GM10248 (cell line): ENCODE data around the gene CIDEB.

Experiments used
- CTCF ChIA-PET: fragments of 300-600 bp; sonication (Branson Sonifier 250); formaldehyde crosslinking; extraction: SDS; loops from one replicate; lab custom pipeline; 2021; ENCODE audit warnings: antibody characterized with exemption; lab: Yijun Ruan, JAX
- POLR2A ChIA-PET: fragments of 350-650 bp; sonication (Branson Sonifier 250); formaldehyde crosslinking; extraction: SDS; loops from one replicate; lab custom pipeline; 2020; ENCODE audit warnings: antibody characterized with exemption; lab: Yijun Ruan, JAX
- DNase-seq: peaks from one replicate; pipeline ENCODE4 v3.0.0; 2012; ENCODE audit errors: extremely low spot score
- TF ChIP-seq, protein P1 (sequence below): IDR thresholded peaks from 2 replicates; pipeline ENCODE4 v1.5.1; 2012; ENCODE audit warnings: mild to moderate bottlenecking, low read depth; ENCODE audit errors: extremely low read depth, missing control alignments, control extremely low read depth

CIDEB gene

DNA sequence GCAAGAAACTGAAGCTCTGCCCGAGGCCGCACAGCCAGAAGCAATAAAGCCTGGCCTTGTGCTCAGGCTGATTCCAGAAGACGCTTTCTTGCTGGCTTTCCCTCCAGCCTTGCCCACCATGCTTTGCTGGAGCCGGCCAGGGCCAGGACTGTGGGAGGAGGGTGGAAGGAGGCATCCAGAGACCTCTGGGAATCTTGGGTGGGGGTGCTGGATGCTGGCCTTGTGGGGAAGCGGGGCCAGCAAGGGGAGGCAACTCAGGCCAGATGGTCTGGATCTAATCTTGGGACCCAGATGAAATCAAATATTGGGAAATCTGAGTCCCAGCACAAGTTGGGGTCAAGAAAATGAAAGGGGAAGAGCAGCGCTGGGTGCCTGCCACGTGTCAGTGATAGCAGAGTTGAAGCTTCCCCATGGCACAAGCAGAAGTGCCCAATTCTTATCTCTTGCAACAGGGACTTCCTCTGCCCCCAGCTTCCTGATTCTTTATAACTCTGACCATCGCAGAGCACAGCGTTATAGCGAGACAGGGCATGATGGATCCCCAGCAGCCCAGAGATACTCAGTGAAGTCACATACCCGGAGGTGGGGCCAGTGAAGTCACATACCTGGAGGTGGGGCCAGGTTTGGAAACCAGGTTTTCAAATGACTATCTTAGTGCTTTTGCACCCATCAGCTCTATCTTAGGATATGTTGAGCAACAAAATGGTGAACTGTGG is 30.0 kb downstream of the CIDEB start:
- TF ChIP-seq, protein P1, sequence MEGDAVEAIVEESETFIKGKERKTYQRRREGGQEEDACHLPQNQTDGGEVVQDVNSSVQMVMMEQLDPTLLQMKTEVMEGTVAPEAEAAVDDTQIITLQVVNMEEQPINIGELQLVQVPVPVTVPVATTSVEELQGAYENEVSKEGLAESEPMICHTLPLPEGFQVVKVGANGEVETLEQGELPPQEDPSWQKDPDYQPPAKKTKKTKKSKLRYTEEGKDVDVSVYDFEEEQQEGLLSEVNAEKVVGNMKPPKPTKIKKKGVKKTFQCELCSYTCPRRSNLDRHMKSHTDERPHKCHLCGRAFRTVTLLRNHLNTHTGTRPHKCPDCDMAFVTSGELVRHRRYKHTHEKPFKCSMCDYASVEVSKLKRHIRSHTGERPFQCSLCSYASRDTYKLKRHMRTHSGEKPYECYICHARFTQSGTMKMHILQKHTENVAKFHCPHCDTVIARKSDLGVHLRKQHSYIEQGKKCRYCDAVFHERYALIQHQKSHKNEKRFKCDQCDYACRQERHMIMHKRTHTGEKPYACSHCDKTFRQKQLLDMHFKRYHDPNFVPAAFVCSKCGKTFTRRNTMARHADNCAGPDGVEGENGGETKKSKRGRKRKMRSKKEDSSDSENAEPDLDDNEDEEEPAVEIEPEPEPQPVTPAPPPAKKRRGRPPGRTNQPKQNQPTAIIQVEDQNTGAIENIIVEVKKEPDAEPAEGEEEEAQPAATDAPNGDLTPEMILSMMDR, result no peak
- POLR2A ChIA-PET, result interaction anchor here (0.8 kb wide), 1 partner anchor 17 kb away, joined by 3 read pairs; no protein-coding TSS in a partner anchor
- CTCF ChIA-PET, result interaction anchor here (1.2 to 6.1 kb wide), 5 partner anchors 13 to 154 kb away, joined by 3 to 42 read pairs (median 15); partner anchors contain the start of genes CIDEB and TINF2
- no peak for DNase-seq

DNA sequence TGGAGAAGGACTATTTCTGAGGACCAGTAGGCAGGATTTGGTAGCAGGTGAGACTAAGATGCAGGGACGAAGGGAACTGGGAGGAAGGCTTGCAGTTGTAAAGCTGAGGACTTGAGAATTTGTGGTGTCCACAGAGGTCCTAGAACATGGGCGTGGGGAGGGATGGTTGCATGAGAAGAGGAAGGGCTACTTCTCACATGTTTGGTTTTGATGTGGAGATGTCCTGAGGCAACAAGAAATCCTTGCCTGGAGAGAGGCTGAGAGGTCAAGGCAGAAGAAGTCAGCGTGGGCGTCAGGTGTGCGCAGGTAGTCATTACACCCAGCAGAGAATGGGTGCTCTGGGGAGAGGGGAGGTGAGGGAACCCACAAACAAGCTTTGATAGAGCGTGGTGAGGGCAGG is 30.7 kb downstream of the CIDEB start:
- ChIA-PET CTCF (interaction anchor here (1.4 to 5.7 kb wide), 4 partner anchors 20 to 61 kb away, joined by 3 to 26 read pairs (median 10); partner anchors contain the start of genes CIDEB, MDP1 and TINF2), POLR2A (interaction anchor here (0.6 to 0.8 kb wide), 2 partner anchors 17 to 25 kb away, joined by 3 read pairs; no protein-coding TSS in a partner anchor)
- TF ChIP-seq, protein P1, result no peak
- no peak for DNase-seq

DNA sequence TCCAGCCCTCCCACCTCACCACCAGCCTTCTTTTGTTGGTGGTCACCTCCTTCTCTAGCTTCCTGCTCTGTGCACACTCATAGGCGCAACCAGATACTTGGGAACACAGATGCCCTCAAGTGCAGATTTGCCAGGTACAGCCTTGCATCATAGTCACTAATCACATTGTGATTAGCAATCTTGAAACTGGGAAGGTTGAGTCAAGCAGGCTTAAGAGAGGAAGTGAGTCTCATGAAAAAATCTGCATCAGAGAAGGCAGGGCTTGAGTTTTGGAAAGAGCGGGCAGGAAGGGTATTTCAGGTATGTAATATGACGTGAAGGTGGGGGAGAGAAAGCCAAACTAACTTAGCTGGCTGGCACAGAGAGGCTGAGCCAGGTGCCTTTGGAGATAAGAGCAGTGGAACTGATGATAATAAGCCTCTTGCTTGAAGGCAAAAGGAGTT is 33.7 kb downstream of the CIDEB start:
- DNase-seq, result peak; percentile 73
- POLR2A ChIA-PET, result interaction anchor here (0.7 to 1.5 kb wide), 2 partner anchors 23 to 32 kb away, joined by 9 to 12 read pairs; partner anchors contain the start of gene TINF2
- CTCF ChIA-PET, result interaction anchor here (0.7 to 8.0 kb wide), 12 partner anchors 16 to 113 kb away, joined by 3 to 68 read pairs (median 5); partner anchors contain the start of genes CIDEB, IRF9, LTB4R and LTB4R2
- TF ChIP-seq, protein P1, result no peak

DNA sequence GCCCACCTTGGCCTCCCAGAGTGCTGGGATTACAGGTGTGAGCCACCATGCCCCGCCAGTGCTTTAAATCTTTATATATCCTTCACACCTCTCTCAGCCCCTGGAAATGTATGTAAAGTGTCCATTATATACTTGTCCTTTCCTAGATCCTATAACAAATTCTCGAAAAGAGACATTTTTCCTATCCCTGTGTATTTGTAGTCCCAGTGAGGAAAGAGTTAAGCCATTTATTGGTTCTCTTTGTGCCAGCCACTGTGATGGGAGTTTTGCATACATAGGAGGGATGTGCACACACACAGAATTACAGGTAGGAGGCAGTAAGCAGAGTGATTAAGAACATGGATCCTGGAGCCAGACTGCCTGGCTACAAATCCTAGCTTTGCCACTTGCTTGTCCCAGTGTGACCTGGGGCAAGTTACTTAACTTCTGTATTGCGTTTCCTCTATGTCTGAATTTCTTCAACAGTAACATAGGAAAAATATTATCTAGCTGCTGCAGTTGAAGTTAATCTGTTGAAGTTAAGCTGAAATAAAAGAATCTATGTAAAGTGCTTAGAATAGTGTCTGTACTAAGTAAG is 34.3 kb downstream of the CIDEB start:
- TF ChIP-seq, protein P1, result no peak
- DNase-seq, result no peak
- ChIA-PET CTCF (interaction anchor here (0.7 to 8.0 kb wide), 12 partner anchors 17 to 112 kb away, joined by 3 to 68 read pairs (median 5); partner anchors contain the start of genes CIDEB, IRF9, LTB4R and LTB4R2), POLR2A (interaction anchor here (1.5 kb wide), 1 partner anchor 31 kb away, joined by 12 read pairs; the partner anchor contains the start of gene TINF2)

DNA sequence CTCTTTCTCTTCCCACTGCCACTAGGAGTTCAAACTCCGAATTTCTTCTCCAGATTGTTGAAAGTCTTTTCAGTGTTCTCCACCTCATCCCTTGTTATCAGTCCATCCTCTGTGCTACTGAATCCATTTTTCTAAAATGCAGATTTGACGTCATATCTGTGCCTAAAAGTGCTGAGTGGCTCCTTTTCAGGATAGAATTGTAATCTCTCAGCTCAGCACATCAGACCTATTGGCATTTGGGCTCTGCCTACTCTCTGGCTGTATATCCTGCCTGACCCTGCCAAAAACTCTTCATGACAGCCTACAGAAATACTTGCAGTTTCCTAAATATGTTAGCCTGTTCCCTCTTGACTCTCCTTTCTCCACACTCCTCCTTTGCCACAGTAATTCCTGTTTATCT is 35.3 kb downstream of the CIDEB start:
- ChIA-PET POLR2A (no interaction called here), CTCF (interaction anchor here (0.7 to 9.2 kb wide), 8 partner anchors 9 to 61 kb away, joined by 3 to 68 read pairs (median 35); partner anchors contain the start of genes CIDEB, LTB4R2 and TINF2)
- no peak for DNase-seq
- TF ChIP-seq, protein P1, result no peak

DNA sequence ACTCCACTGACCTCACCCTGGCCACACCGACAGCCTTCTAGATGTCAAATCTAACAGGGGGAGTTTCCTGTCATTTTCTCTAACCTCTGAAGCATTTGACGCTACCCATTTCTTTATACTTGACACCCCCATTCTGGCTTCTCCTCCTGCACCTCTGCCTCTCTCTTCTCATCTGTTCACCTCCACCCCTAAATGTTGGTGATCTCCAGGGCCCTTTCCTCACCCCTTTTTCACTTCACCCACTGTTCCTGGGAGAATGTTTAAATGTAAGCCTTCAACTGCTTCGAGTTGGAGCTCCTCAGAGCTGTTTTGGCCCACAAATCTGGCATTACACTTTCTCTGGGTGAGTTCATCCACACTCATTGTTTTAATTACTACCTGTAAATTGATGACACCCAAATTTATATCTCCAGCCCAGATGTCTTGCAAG is 35.9 kb downstream of the CIDEB start:
- POLR2A ChIA-PET, result interaction anchor here (1.2 to 2.0 kb wide), 4 partner anchors 10 to 29 kb away, joined by 6 to 13 read pairs (median 8); partner anchors contain the start of gene TINF2
- DNase-seq, result no peak
- CTCF ChIA-PET, result interaction anchor here (0.7 to 9.2 kb wide), 15 partner anchors 9 to 159 kb away, joined by 3 to 68 read pairs (median 6); partner anchors contain the start of genes CHMP4A, CIDEB, IRF9 and KHNYN
- TF ChIP-seq, protein P1, result no peak
